GM21447 (cell line): ENCODE results near the gene NCKAP5L.

Experiments used
- ATAC-seq: cut with Tn5 transposase; IDR thresholded peaks from one replicate; pipeline ENCODE4 v1.9.1; 2021; ENCODE audit not compliant: unreplicated experiment

The NCKAP5L gene

GRCh38 chr12:49825971-49826421 lies 2.2 kb downstream of the NCKAP5L start:
- ATAC-seq: no peak

- ATAC-seq: no peak
These were observed 2.7 kb downstream of the NCKAP5L start for GRCh38 chr12:49825360-49825970.

GRCh38 chr12:49824895-49825294 lies 3.3 kb downstream of the NCKAP5L start:
- ATAC-seq: no peak

- no peak for ATAC-seq
These were observed 3.8 kb downstream of the NCKAP5L start for GRCh38 chr12:49824416-49824815.

- ATAC-seq: no peak
These were observed 4.3 kb downstream of the NCKAP5L start for GRCh38 chr12:49823951-49824350.

- no peak for ATAC-seq
These were observed 4.9 kb downstream of the NCKAP5L start for GRCh38 chr12:49823350-49823749.

- ATAC-seq: no peak
These were observed 6.6 kb downstream of the NCKAP5L start for GRCh38 chr12:49821373-49822287.

GRCh38 chr12:49819786-49820185 lies 8.4 kb downstream of the NCKAP5L start:
- no peak for ATAC-seq

- no peak for ATAC-seq
These were observed 9.8 kb downstream of the NCKAP5L start for GRCh38 chr12:49818241-49818895.

GRCh38 chr12:49813131-49813530 lies 15.1 kb downstream of the NCKAP5L start:
- ATAC-seq: no peak

GRCh38 chr12:49811961-49812401 lies 16.2 kb downstream of the NCKAP5L start:
- no peak for ATAC-seq

GRCh38 chr12:49811136-49811535 lies 17.1 kb downstream of the NCKAP5L start:
- ATAC-seq: no peak

GRCh38 chr12:49809906-49810389 lies 18.3 kb downstream of the NCKAP5L start:
- no peak for ATAC-seq

GRCh38 chr12:49809381-49809905 lies 18.8 kb downstream of the NCKAP5L start:
- ATAC-seq: no peak

- ATAC-seq: no peak
These were observed 19.4 kb downstream of the NCKAP5L start for GRCh38 chr12:49808686-49809380.

- ATAC-seq: no peak
These were observed 20.1 kb downstream of the NCKAP5L start for GRCh38 chr12:49807991-49808580.

- no peak for ATAC-seq
These were observed 21.3 kb downstream of the NCKAP5L start for GRCh38 chr12:49806877-49807276.

GRCh38 chr12:49806321-49806813 lies 21.8 kb downstream of the NCKAP5L start:
- ATAC-seq: no peak

- no peak for ATAC-seq
These were observed 22.8 kb downstream of the NCKAP5L start for GRCh38 chr12:49805409-49805808.

GRCh38 chr12:49804821-49805220 lies 23.4 kb downstream of the NCKAP5L start:
- ATAC-seq: no peak
